Glutamatergic neuron (in vitro differentiated cells): Measurements from ENCODE around the gene MAP2K7. TPM values are rescaled to one million over a fixed set of nuclear protein-coding genes. Genes with fewer than 3 reads are reported as not detected.

Source experiments
- DNase-seq: peaks from one replicate; pipeline ENCODE4 v3.0.0; 2022
- H3K27ac Mint-ChIP-seq: one replicate; pipeline ENCODE4 v1.8.0; 2020; ENCODE audit warnings: mild to moderate bottlenecking, mixed read lengths, inconsistent platforms; ENCODE audit not compliant: unreplicated experiment
- H3K27me3 Mint-ChIP-seq: one replicate; pipeline ENCODE4 v1.8.0; 2020; ENCODE audit warnings: mild to moderate bottlenecking, moderate library complexity, mixed read lengths, inconsistent platforms; ENCODE audit not compliant: unreplicated experiment
- H3K36me3 Mint-ChIP-seq: one replicate; pipeline ENCODE4 v1.8.0; 2020; ENCODE audit warnings: mild to moderate bottlenecking, mixed read lengths, inconsistent platforms; ENCODE audit not compliant: unreplicated experiment
- H3K4me1 Mint-ChIP-seq: one replicate; pipeline ENCODE4 v1.8.0; 2020; ENCODE audit warnings: mild to moderate bottlenecking, low read depth, mixed read lengths, inconsistent platforms; ENCODE audit not compliant: unreplicated experiment
- H3K4me3 Mint-ChIP-seq: one replicate; pipeline ENCODE4 v1.8.0; 2020; ENCODE audit warnings: mild to moderate bottlenecking, mixed read lengths, inconsistent platforms; ENCODE audit not compliant: unreplicated experiment
- H3K9me3 Mint-ChIP-seq: one replicate; pipeline ENCODE4 v1.8.0; 2020; ENCODE audit warnings: mild to moderate bottlenecking, moderate library complexity, mixed read lengths, inconsistent platforms; ENCODE audit not compliant: unreplicated experiment
- CTCF ChIP-seq: fragments of 200-600 bp; sonication (generic); IDR thresholded peaks from one replicate; pipeline ENCODE4 v1.5.0; 2021; ENCODE audit not compliant: partially characterized antibody, unreplicated experiment
- total RNA-seq: library from RNA; stranded (reverse); fragmentation: NEBNext Ultra II Directional; extraction: Animal tissue kit (Norgen Biotek cat#: 25700); gene quantifications from one replicate; pipeline ENCODE4 v1.2.1, GENCODE V29; 2021; ENCODE audit not compliant: unreplicated experiment

MAP2K7 gene
- total RNA-seq, 1 donor from 2014 or later, result 44.2 TPM

GRCh38 chr19:7944177-7944761 is 40.6 kb downstream of the MAP2K7 start:
- Mint-ChIP-seq H3K4me3 (peak overlapping the region; percentile 97), H3K9me3 (peaks cover 19% of the 10 kb centered on the region), H3K4me1 (peaks cover 7% of the 10 kb centered on the region), H3K27me3 (peaks cover 11% of the 10 kb centered on the region), H3K27ac (peak overlapping the region; percentile 100), H3K36me3 (no peaks in the 10 kb centered on the region)
- peak; percentile 98 for TF ChIP-seq CTCF
- DNase-seq, result peak; percentile 87

- Mint-ChIP-seq H3K27ac (no peak overlapping the region), H3K4me1 (peaks cover 14% of the 10 kb centered on the region), H3K36me3 (no peaks in the 10 kb centered on the region), H3K27me3 (peaks cover 12% of the 10 kb centered on the region), H3K4me3 (no peak overlapping the region), H3K9me3 (peaks cover 14% of the 10 kb centered on the region)
- DNase-seq, result no peak
- TF ChIP-seq CTCF, result no peak
These were observed 44.3 kb downstream of the MAP2K7 start for GRCh38 chr19:7947939-7948338.

- Mint-ChIP-seq H3K27me3 (peaks cover 9% of the 10 kb centered on the region), H3K36me3 (no peaks in the 10 kb centered on the region), H3K4me1 (peaks cover 14% of the 10 kb centered on the region), H3K27ac (peak overlapping the region; percentile 72), H3K9me3 (peaks cover 5% of the 10 kb centered on the region), H3K4me3 (no peak overlapping the region)
- TF ChIP-seq CTCF, result no peak
- DNase-seq, result no peak
These were observed 49.4 kb downstream of the MAP2K7 start for GRCh38 chr19:7953060-7953459.

GRCh38 chr19:7953576-7953975 is 49.9 kb downstream of the MAP2K7 start:
- peaks cover 3% of the 10 kb centered on the region for H3K9me3 Mint-ChIP-seq
- TF ChIP-seq CTCF, result no peak
- H3K36me3 Mint-ChIP-seq, result no peaks in the 10 kb centered on the region
- no peak for DNase-seq
- H3K4me3 Mint-ChIP-seq, result no peak overlapping the region
- H3K4me1 Mint-ChIP-seq, result peaks cover 14% of the 10 kb centered on the region
- no peak overlapping the region for H3K27ac Mint-ChIP-seq
- peaks cover 9% of the 10 kb centered on the region for H3K27me3 Mint-ChIP-seq

GRCh38 chr19:7955696-7956095 is 52.0 kb downstream of the MAP2K7 start:
- peaks cover 3% of the 10 kb centered on the region for H3K9me3 Mint-ChIP-seq
- no peak overlapping the region for H3K4me3 Mint-ChIP-seq
- no peak overlapping the region for H3K27ac Mint-ChIP-seq
- peaks cover 14% of the 10 kb centered on the region for H3K4me1 Mint-ChIP-seq
- no peaks in the 10 kb centered on the region for H3K36me3 Mint-ChIP-seq
- H3K27me3 Mint-ChIP-seq, result peaks cover 9% of the 10 kb centered on the region
- no peak for TF ChIP-seq CTCF
- DNase-seq, result no peak
